KMS-11 (cell line): ENCODE results near the gene RFESD.

ENCODE experiments used
- H2AFZ ChIP-seq: fragments of 200-600 bp; sonication (generic); 2 replicates; pipeline ENCODE4 v1.6.1; 2016; ENCODE audit warnings: antibody characterized with exemption, mixed run types, low read depth
- H3K27ac ChIP-seq: fragments of 200-600 bp; sonication (generic); 2 replicates; pipeline ENCODE4 v1.6.1; 2016; ENCODE audit warnings: mild to moderate bottlenecking, mixed run types
- H3K27me3 ChIP-seq: fragments of 200-600 bp; sonication (generic); 2 replicates; pipeline ENCODE4 v1.6.1; 2017; ENCODE audit warnings: mild to moderate bottlenecking, low read depth, mixed run types, moderate library complexity; ENCODE audit not compliant: insufficient read depth
- H3K36me3 ChIP-seq: fragments of 200-600 bp; sonication (generic); 2 replicates; pipeline ENCODE4 v1.6.1; 2017; ENCODE audit warnings: mild to moderate bottlenecking, mixed run types; ENCODE audit not compliant: insufficient read depth
- H3K4me1 ChIP-seq: fragments of 200-600 bp; sonication (generic); 2 replicates; pipeline ENCODE4 v1.6.1; 2016; ENCODE audit warnings: mild to moderate bottlenecking, low read depth, mixed run types; ENCODE audit not compliant: poor library complexity, severe bottlenecking
- H3K4me2 ChIP-seq: fragments of 200-600 bp; sonication (generic); 2 replicates; pipeline ENCODE4 v1.7.0; 2016; ENCODE audit warnings: mild to moderate bottlenecking, mixed run types
- H3K4me3 ChIP-seq: fragments of 200-600 bp; sonication (generic); IDR thresholded peaks from 2 replicates; pipeline ENCODE4 v1.6.1; 2017; ENCODE audit warnings: low read depth, low read length, mixed read lengths; ENCODE audit not compliant: insufficient read depth
- H3K79me2 ChIP-seq: fragments of 200-600 bp; sonication (generic); 2 replicates; pipeline ENCODE4 v1.6.1; 2016; ENCODE audit warnings: low read depth, mixed run types; ENCODE audit not compliant: insufficient read depth
- H3K9ac ChIP-seq: fragments of 200-600 bp; sonication (generic); 2 replicates; pipeline ENCODE4 v1.6.1; 2016; ENCODE audit warnings: mild to moderate bottlenecking, mixed run types
- H4K20me1 ChIP-seq: fragments of 200-600 bp; sonication (generic); 2 replicates; pipeline ENCODE4 v1.6.1; 2016; ENCODE audit warnings: mild to moderate bottlenecking, mixed run types; ENCODE audit not compliant: insufficient read depth
- TF ChIP-seq, protein P1 (sequence below): fragments of 200-600 bp; sonication (generic); conservative IDR thresholded peaks from 2 replicates; pipeline ENCODE4 v1.6.1; 2017; ENCODE audit warnings: low read depth, mild to moderate bottlenecking, antibody characterized with exemption, low read length, moderate library complexity, mixed read lengths

RFESD gene

GRCh38 chr5:95707055-95707454, 60.5 kb downstream of the RFESD start:
- TF ChIP-seq, protein P1, sequence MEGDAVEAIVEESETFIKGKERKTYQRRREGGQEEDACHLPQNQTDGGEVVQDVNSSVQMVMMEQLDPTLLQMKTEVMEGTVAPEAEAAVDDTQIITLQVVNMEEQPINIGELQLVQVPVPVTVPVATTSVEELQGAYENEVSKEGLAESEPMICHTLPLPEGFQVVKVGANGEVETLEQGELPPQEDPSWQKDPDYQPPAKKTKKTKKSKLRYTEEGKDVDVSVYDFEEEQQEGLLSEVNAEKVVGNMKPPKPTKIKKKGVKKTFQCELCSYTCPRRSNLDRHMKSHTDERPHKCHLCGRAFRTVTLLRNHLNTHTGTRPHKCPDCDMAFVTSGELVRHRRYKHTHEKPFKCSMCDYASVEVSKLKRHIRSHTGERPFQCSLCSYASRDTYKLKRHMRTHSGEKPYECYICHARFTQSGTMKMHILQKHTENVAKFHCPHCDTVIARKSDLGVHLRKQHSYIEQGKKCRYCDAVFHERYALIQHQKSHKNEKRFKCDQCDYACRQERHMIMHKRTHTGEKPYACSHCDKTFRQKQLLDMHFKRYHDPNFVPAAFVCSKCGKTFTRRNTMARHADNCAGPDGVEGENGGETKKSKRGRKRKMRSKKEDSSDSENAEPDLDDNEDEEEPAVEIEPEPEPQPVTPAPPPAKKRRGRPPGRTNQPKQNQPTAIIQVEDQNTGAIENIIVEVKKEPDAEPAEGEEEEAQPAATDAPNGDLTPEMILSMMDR = no peak

More at GRCh38 chr5:95707055-95707454, 60.5 kb downstream of the RFESD start:
- H2AFZ ChIP-seq = no peak overlapping the region
- H4K20me1 ChIP-seq = no peaks in the 10 kb centered on the region
- H3K27me3 ChIP-seq = no peaks in the 10 kb centered on the region
- peaks cover 4% of the 10 kb centered on the region for H3K4me1 ChIP-seq
- no peak overlapping the region for H3K4me2 ChIP-seq
- no peak overlapping the region for H3K9ac ChIP-seq
- H3K79me2 ChIP-seq = no peaks in the 10 kb centered on the region
- no peak overlapping the region for H3K27ac ChIP-seq
- H3K36me3 ChIP-seq = no peaks in the 10 kb centered on the region
- no peak overlapping the region for H3K4me3 ChIP-seq
